Tibial nerve (tissue), 4 donors: ENCODE data around the gene IL16.

ENCODE experiments used
- CTCF ChIP-seq, 5 experiments: fragments of 200-600 bp in 3 of 5; fragments of 450-650 bp in 2 of 5; sonication (generic) in 3 of 5; IDR thresholded peaks; one replicate each; pipeline ENCODE4 v1.5.1; 2016 to 2019; ENCODE audit warnings: antibody characterized with exemption in 5 of 5, mild to moderate bottlenecking in 3 of 5, moderate library complexity in 2 of 5
- EP300 ChIP-seq, 2 donors: sonication (generic); formaldehyde crosslinking; IDR thresholded peaks; one replicate each; pipeline ENCODE4 v1.6.1; 2017; ENCODE audit warnings: antibody characterized with exemption in 2 of 2, mild to moderate bottlenecking in 1 of 2
- POLR2A ChIP-seq, 2 donors: fragments of 450-650 bp; IDR thresholded peaks; one replicate each; pipeline ENCODE4 v1.6.1; 2017; ENCODE audit warnings: antibody characterized with exemption in 2 of 2, mild to moderate bottlenecking in 2 of 2, moderate library complexity in 2 of 2

- TF ChIP-seq CTCF (IDR thresholded peaks at IDR 0.05) (no peak), POLR2A (IDR thresholded peaks at IDR 0.05) (no peak), EP300 (IDR thresholded peaks at IDR 0.05) (no peak)
Observed at GRCh38 chr15:81299156-81299555, 102.5 kb downstream of the IL16 start.
